Motor neuron (in vitro differentiated cells): ENCODE results near the gene ARID1B. TPM values are rescaled to one million over a fixed set of nuclear protein-coding genes. Genes with fewer than 3 reads are reported as not detected.

Experiments used
- ATAC-seq, 8 experiments: fragments of 200-7000 bp; cut with Tn5 transposase; replicated peaks in 6 of 8; 2 replicates each; pipeline ENCODE4 v1.8.0; 2021; ENCODE audit warnings: mild to moderate bottlenecking in 8 of 8, moderate library complexity in 8 of 8
- H3K27ac ChIP-seq, 2 donors: fragments of 250-450 bp; sonication (Bioruptor Pico); 2 replicates each; pipeline ENCODE4 v1.9.0; 2021; ENCODE audit warnings: antibody characterized with exemption in 2 of 2, mild to moderate bottlenecking in 2 of 2, moderate library complexity in 1 of 2
- H3K4me1 ChIP-seq, 2 donors: fragments of 250-450 bp; sonication (Bioruptor Pico); replicated peaks in 1 of 2; 2 replicates each; pipeline ENCODE4 v1.6.1; 2021; ENCODE audit warnings: antibody characterized with exemption in 2 of 2, mild to moderate bottlenecking in 2 of 2, moderate library complexity in 1 of 2
- H3K4me3 ChIP-seq, 5 donors: fragments of 250-450 bp; sonication (Bioruptor Pico); 2 replicates each; pipeline ENCODE4 v1.9.0; 2021; ENCODE audit warnings: antibody characterized with exemption in 5 of 5, mild to moderate bottlenecking in 5 of 5, moderate library complexity in 4 of 5
- WGBS, 10 experiments: fragments of 450-650 bp; shearing (Covaris generic); methylation state at CpG; one replicate each; pipeline ENCODE4 v1.0.0; 2022; 5-methylcytosine and 5-hydroxymethylcytosine counted together
- in situ Hi-C, 9 experiments: fragments of 400-800 bp; cut with MboI; loops; one replicate each; pipeline ENCODE4 v1.15.0; 2021; ENCODE audit warnings: low sequenced_read_pairs in 9 of 9, low pct_unique_long_range_greater_than_20kb in 2 of 9; ENCODE audit not compliant: unreplicated experiment in 9 of 9
- total RNA-seq, 8 experiments: library from RNA; unstranded; fragments of 300-600 nt; gene quantifications; 2 replicates each; pipeline versions ENCODE4 v1.2.3 to v1.2.4, GENCODE V29; 2022

Gene ARID1B
- total RNA-seq, 8 experiments from 2014 or later, result 35.8 to 165 (median 54.9) TPM

GRCh38 chr6:156824142-156824541 is 47.0 kb downstream of the ARID1B start:
- no peak for ATAC-seq
- Histone ChIP-seq H3K4me3 (no peak overlapping the region), H3K27ac (no peak overlapping the region), H3K4me1 (peaks cover 0 to 11% of the 10 kb centered on the region in 2 donors)
- in situ Hi-C loops, result no loop called here
- WGBS, 10 experiments, result 89 to 100% (median 100%) methylated on average over 2 to 8 of the region's 8 CpGs

DNA sequence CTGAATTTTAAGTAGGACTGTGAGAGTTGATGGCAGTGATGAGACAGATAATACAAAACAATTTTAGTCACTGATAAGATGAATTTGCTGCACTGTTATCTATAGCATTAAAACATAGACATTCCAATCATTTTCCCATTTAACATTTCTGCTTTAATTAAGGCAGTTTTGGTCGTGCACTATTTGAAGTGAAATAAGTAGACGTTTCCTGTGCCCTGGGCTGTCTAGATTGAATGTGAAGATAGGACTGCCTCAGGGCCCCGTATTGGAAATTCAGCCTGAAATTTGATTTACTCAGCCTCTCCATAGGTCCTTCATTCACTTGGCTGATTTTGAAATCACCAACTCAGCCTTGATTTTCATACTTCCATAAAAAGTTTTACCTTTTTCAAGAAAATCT is 48.3 kb downstream of the ARID1B start:
- H3K4me3 ChIP-seq, result no peak overlapping the region
- in situ Hi-C loops, result no loop called here
- ATAC-seq, result no peak
- no peak overlapping the region for H3K27ac ChIP-seq
- H3K4me1 ChIP-seq, result peaks cover 0 to 11% of the 10 kb centered on the region in 2 donors
- WGBS, 10 experiments, result 27 to 90% (median 52%) methylated on average over 2 to 3 of the region's 3 CpGs; no CpG with 5 or more reads in 2 of the 10 experiments

GRCh38 chr6:156826290-156826955 is 49.2 kb downstream of the ARID1B start:
- no peak for ATAC-seq
- WGBS, 10 experiments, result 86 to 100% (median 92%) methylated on average over 2 to 9 of the region's 10 CpGs; no CpG with 5 or more reads in 1 of the 10 experiments
- no peak overlapping the region for H3K4me3 ChIP-seq
- no peak overlapping the region for H3K27ac ChIP-seq
- in situ Hi-C loops, result no loop called here
- peaks cover 0 to 11% of the 10 kb centered on the region in 2 donors for H3K4me1 ChIP-seq

- Histone ChIP-seq H3K27ac (no peak overlapping the region), H3K4me1 (peaks cover 0 to 17% of the 10 kb centered on the region in 2 donors), H3K4me3 (no peak overlapping the region)
- 12 to 100% (median 100%) methylated on average over 1 to 4 of the region's 4 CpGs; no CpG with 5 or more reads in 3 of the 10 experiments for WGBS, 10 experiments
- ATAC-seq, result no peak
- in situ Hi-C loops, result no loop called here
These were observed 50.2 kb downstream of the ARID1B start for GRCh38 chr6:156827382-156827781.

- Histone ChIP-seq H3K4me3 (no peak overlapping the region), H3K27ac (no peak overlapping the region), H3K4me1 (peaks cover 0 to 23% of the 10 kb centered on the region in 2 donors)
- in situ Hi-C loops, result no loop called here
- WGBS, 10 experiments, result 0 to 100% (median 49%) methylated on average over 1 to 3 of the region's 5 CpGs; no CpG with 5 or more reads in 2 of the 10 experiments
- peak; percentile 57 to 93 (median 90) for ATAC-seq
These were observed 51.1 kb downstream of the ARID1B start for GRCh38 chr6:156828280-156828703.

GRCh38 chr6:156830126-156830525 is 52.9 kb downstream of the ARID1B start:
- WGBS, 10 experiments, result 80 to 100% (median 97%) methylated on average over 1 to 9 of the region's 9 CpGs; no CpG with 5 or more reads in 2 of the 10 experiments
- ATAC-seq, result no peak

DNA sequence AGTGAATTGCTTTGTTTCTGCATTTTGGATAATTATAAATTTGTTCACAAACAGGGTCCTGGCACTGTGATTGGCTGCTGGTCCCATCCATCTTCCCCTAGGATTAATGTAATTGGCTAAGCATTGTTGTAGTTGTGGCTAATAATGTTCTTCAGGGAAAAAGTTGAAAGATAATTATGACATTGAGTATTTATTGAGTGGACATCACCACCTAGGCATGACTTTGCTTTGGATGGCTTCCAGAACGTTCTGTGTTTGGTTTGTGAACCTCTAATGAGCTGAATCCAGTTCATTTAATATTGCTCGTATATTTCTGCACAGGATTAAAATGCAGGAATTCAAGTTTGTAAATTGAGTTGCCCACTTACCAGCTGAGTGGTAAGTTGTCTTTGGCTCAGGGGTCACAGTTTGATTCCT is 55.1 kb downstream of the ARID1B start:
- whole genome bisulfite sequencing, 10 experiments, result 0 to 100% (median 90%) methylated on average over 1 to 2 of the region's 2 CpGs; no CpG with 5 or more reads in 1 of the 10 experiments
- in situ Hi-C loops, result no loop called here
- Histone ChIP-seq H3K4me3 (no peak overlapping the region), H3K27ac (no peak overlapping the region), H3K4me1 (peaks cover 0 to 15% of the 10 kb centered on the region in 2 donors)
- peak in 3 of 8 experiments; percentile 10 to 82 (median 29) for ATAC-seq

More at GRCh38 chr6:156830126-156830525, 52.9 kb downstream of the ARID1B start:
- Histone ChIP-seq H3K4me1 (peaks cover 0 to 24% of the 10 kb centered on the region in 2 donors), H3K4me3 (no peak overlapping the region), H3K27ac (no peak overlapping the region)
- in situ Hi-C loops, result no loop called here

DNA sequence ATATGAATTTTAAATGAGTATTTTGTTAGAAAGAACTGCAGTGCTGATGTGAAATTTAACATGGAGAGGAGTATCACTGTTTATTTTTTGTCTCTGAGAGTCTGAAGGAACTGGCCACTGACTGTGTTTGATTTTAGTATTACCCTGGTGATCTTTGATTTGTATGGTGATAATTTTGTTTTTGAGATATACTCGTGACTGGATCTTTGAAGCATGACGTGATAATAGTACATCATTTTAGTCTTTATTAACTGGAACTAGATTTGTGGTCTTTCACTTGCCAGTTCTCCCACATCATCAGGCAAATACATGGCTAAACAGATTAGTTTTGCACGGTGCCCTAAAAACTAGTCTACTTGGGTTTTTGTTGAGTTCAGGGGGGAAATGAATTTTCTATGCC is 55.5 kb downstream of the ARID1B start:
- WGBS, 10 experiments, result 47 to 100% (median 83%) methylated on average over 1 to 3 of the region's 3 CpGs; no CpG with 5 or more reads in 2 of the 10 experiments
- H3K4me1 ChIP-seq, result peaks cover 0 to 14% of the 10 kb centered on the region in 2 donors

DNA sequence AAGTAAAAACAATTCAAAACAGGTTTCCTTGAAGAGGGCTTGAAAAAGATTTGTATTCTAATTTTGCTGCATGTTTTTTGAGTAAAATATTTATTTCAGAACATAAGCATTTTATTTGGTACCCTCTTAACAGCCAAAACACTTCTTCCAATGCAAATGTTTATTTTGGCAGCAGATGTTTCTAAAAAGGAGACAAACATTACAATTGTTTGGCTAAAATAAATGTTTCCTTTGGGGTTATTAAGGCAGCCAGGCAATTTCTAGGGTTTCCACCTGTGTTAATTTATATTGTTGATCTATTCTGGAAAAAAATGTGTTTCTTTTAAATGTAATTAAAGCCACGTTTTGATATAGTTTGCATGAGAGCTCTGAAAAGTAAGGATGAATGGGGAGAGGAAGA is 56.6 kb downstream of the ARID1B start:
- H3K4me3 ChIP-seq, result no peak overlapping the region
- in situ Hi-C loops, result no loop called here
- H3K4me1 ChIP-seq, result peaks cover 0 to 14% of the 10 kb centered on the region in 2 donors
- no peak for ATAC-seq
- H3K27ac ChIP-seq, result no peak overlapping the region
- 0 to 88% (median 42%) methylated on average over 1 of the region's 1 CpG for WGBS, 10 experiments

More for the DNA sequence above, 55.5 kb downstream of the ARID1B start:
- ATAC-seq, result peak in 1 of 8 experiments; percentile 14
- Histone ChIP-seq H3K4me3 (no peak overlapping the region), H3K27ac (no peak overlapping the region)
- in situ Hi-C loops, result no loop called here

DNA sequence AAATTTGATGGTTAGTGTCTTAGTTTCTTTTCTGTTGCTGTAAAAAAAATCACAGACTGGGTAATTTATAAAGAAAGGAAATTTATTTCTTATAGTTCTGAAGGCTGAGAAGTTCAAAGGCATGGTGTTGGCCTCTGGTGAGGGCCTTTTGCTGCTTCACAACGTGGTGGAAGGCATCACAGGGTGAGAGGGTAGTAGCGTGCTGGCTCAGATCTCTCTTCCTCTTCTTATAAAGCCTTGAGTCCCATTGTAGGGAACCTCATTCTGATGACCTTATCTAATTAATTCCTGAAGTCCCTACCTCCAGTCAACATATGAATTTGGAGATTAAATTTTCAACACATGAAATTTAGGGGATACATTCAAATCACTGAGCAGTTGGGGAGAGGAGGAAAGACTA is 62.0 kb downstream of the ARID1B start:
- 60 to 100% (median 92%) methylated on average over 1 to 2 of the region's 2 CpGs; no CpG with 5 or more reads in 4 of the 10 experiments for WGBS, 10 experiments
- Histone ChIP-seq H3K27ac (no peak overlapping the region), H3K4me3 (no peak overlapping the region), H3K4me1 (no peaks in the 10 kb centered on the region)
- in situ Hi-C loops, result no loop called here
- no peak for ATAC-seq

DNA sequence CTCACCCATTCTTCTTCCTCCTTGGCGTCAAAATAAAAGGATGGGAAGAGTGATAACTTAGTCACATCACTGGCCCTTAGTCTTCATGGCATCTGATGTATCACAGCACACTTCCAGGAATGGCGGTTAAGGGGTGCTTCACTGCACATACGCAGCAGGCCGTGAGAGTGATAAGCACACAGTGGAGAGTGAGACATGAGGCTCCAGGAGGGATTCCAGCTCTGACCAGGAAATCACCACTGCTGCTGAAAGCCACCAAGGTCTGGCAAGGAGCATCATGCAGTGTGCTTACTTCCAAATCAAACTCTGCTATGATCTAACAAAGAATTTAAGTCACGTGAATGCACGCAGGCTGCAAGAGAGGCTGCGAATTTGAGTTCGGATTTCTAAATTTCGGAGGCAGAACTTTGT is 62.4 kb downstream of the ARID1B start:
- peak in 1 of 8 experiments; percentile 52 for ATAC-seq
- Histone ChIP-seq H3K4me3 (no peak overlapping the region), H3K4me1 (no peaks in the 10 kb centered on the region), H3K27ac (no peak overlapping the region)
- in situ Hi-C loops, result no loop called here
- 36 to 100% (median 88%) methylated on average over 1 to 9 of the region's 9 CpGs; no CpG with 5 or more reads in 1 of the 10 experiments for WGBS, 10 experiments

- ATAC-seq, result peak in 1 of 8 experiments; percentile 23
- H3K27ac ChIP-seq, result no peak overlapping the region
- in situ Hi-C loops, result no loop called here
- no peak overlapping the region for H3K4me3 ChIP-seq
- H3K4me1 ChIP-seq, result no peaks in the 10 kb centered on the region
- 12 to 100% (median 79%) methylated on average over 1 to 8 of the region's 8 CpGs for WGBS, 10 experiments
These were observed 63.0 kb downstream of the ARID1B start for GRCh38 chr6:156840136-156840535.

- Histone ChIP-seq H3K4me1 (no peaks in the 10 kb centered on the region), H3K4me3 (no peak overlapping the region), H3K27ac (no peak overlapping the region)
- in situ Hi-C loops, result no loop called here
- ATAC-seq, result no peak
- WGBS, 10 experiments, result 60 to 100% (median 83%) methylated on average over 1 to 2 of the region's 2 CpGs; no CpG with 5 or more reads in 5 of the 10 experiments
These were observed 63.4 kb downstream of the ARID1B start for GRCh38 chr6:156840606-156841005.
